Testis (tissue), 2 donors: ENCODE results near the gene FAM131B.

Experiments
- CTCF ChIP-seq, 3 experiments: fragments of 450-650 bp in 2 of 3; fragments of 200-600 bp in 1 of 3; sonication (generic) in 1 of 3; IDR thresholded peaks; one replicate each; pipeline ENCODE4 v1.5.1; 2016 to 2019; ENCODE audit warnings: antibody characterized with exemption in 3 of 3, mild to moderate bottlenecking in 2 of 3, moderate library complexity in 1 of 3
- POLR2A ChIP-seq: fragments of 450-650 bp; IDR thresholded peaks from one replicate; pipeline ENCODE4 v1.6.1; 2017; ENCODE audit warnings: antibody characterized with exemption, mild to moderate bottlenecking, moderate library complexity

GRCh38 chr7:143389316-143390103 lies 27.0 kb upstream of the FAM131B start:
- TF ChIP-seq CTCF (IDR thresholded peaks at IDR 0.05) (no peak), POLR2A (no peak)
